Fibroblast of mammary gland (primary cell): ENCODE data around the gene IFIT5.
A peak's percentile ranks its signal among the peaks of the same experiment; 100 is the strongest.
"Not testable (repeated sequence)": the region's sequence is repeated elsewhere in the genome, so short reads cannot be mapped to it uniquely, and the experiment has no call there.

Source experiments
- DNase-seq: peaks from one replicate; pipeline ENCODE4 v3.0.0-alpha.2; 2010; ENCODE audit warnings: low read depth
- H3K4me3 ChIP-seq: 2 replicates; pipeline ENCODE4 v1.5.1; 2011; ENCODE audit warnings: low read depth, mild to moderate bottlenecking, low read length, moderate library complexity; ENCODE audit not compliant: control insufficient read depth
- CTCF ChIP-seq: conservative IDR thresholded peaks from 2 replicates; pipeline ENCODE4 v1.5.1; 2011; ENCODE audit warnings: low read depth, low read length, inconsistent platforms; ENCODE audit not compliant: control insufficient read depth, insufficient read depth

IFIT5 gene

GRCh38 chr10:89395141-89395540 is 19.2 kb upstream of the IFIT5 start:
- no peak overlapping the region for H3K4me3 ChIP-seq
- no peak for TF ChIP-seq CTCF
- DNase-seq, result no peak

- peak; percentile 11 for DNase-seq
- no peak overlapping the region for H3K4me3 ChIP-seq
- TF ChIP-seq CTCF, result no peak
Observed at GRCh38 chr10:89398003-89398749, 16.2 kb upstream of the IFIT5 start.

GRCh38 chr10:89399956-89400355 is 14.4 kb upstream of the IFIT5 start:
- no peak for DNase-seq
- H3K4me3 ChIP-seq, result no peak overlapping the region
- TF ChIP-seq CTCF, result no peak

GRCh38 chr10:89403043-89403442 is 11.3 kb upstream of the IFIT5 start:
- no peak for DNase-seq
- no peak for TF ChIP-seq CTCF

GRCh38 chr10:89404104-89405047 is 10.0 kb upstream of the IFIT5 start:
- no peak for TF ChIP-seq CTCF
- DNase-seq, result no peak
- H3K4me3 ChIP-seq, result no peak overlapping the region

More at GRCh38 chr10:89403043-89403442, 11.3 kb upstream of the IFIT5 start:
- H3K4me3 ChIP-seq, result no peak overlapping the region

DNA sequence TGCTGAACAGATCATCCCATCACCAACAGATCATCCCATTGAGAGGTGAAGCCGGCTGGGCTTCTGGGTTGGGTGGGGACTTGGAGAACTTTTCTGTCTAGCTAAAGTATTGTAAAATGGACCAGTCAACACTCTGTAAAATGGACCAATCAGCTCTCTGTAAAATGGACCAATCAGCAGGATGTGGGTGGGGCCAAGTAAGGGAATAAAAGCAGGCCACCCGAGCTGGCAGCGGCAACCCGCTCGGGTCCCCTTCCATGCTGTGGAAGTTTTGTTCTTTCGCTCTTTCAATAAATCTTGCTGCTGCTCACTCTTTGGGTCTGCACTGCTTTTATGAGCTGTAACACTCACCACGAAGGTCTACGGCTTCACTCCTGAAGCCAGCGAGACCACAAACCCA is 8.2 kb upstream of the IFIT5 start:
- not testable (repeated sequence) for DNase-seq, H3K4me3 ChIP-seq

DNA sequence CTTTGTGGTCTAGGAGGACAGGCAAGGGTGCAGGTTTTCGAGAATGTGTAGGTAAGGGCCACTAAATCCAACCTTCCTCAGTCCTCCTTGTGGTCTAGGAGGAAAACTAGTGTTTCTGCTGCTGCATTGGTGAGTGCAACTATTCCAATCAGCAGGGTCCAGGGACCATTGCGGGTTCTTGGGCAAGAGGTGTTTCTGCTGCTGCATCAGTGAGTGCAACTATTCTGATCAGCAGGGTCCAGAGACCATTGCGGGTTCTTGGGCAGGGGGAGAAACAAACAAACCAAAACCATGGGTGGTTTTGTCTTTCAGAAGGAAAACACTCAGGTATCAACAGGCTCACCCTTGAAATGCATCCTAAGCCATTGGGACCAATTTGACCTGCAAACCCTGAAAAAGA is 6.6 kb upstream of the IFIT5 start:
- not testable (repeated sequence) for DNase-seq, H3K4me3 ChIP-seq

- H3K4me3 ChIP-seq, DNase-seq: not testable (repeated sequence)
Observed at GRCh38 chr10:89409282-89409681, 5.1 kb upstream of the IFIT5 start.

- not testable (repeated sequence) for DNase-seq, H3K4me3 ChIP-seq
Observed at GRCh38 chr10:89410551-89410950, 3.8 kb upstream of the IFIT5 start.

GRCh38 chr10:89411135-89411534 is 3.2 kb upstream of the IFIT5 start:
- DNase-seq, H3K4me3 ChIP-seq: not testable (repeated sequence)

DNA sequence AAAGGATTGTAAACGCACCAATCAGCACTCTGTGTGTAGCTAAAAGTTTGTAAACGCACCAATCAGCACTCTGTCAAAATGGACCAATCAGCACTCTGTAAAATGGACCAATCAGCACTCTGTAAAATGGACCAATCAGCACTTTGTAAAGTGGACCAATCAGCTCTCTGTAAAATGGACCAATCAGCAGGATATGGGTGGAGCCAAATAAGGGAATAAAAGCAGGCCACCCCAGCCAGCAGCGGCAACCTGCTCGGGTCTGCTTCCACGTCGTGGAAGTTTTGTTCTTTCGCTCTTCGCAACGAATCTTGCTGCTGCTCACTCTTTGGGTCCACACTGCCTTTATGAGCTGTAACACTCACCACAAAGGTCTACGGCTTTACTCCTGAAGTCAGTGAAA is 2.1 kb upstream of the IFIT5 start:
- DNase-seq, H3K4me3 ChIP-seq: not testable (repeated sequence)
